Stimulated activated naive CD4-positive, alpha-beta T cell (primary cell): ENCODE results near the gene RNF121.

ENCODE experiments used
- DNase-seq, 6 experiments: peaks; one replicate each; lab custom pipeline; 2025; lab: John Stamatoyannopoulos, UW

The RNF121 gene

GRCh38 chr11:71934213-71934612, 5.4 kb downstream of the RNF121 start:
- no peak for DNase-seq

DNA sequence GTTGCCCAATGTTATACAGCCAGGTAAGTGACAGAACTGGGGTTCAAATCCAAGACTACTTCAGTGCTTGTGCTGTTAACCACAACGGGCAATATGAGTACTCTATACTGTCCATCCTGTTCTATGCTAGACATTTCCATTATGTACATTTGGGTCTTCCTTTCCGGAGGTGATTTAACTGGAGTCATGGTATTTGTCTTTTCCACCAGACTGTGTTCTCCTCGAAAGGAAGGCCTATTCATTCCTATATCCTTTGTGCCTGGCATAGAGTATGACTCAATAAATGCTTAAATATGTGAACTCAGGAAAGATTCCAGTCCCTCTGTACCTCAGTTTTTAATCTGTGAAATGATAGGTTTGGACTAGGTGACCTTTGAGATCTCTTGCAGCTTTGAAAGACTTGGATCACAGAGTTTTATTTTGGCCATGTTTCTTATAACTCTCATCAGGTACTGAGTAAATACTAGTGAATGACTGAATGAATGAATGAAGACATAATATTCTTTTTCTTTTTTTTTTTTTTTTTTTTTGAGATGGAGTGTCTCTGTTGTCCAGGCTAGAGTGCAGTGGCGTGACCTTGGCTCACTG, 6.6 kb downstream of the RNF121 start:
- no peak for DNase-seq

DNA sequence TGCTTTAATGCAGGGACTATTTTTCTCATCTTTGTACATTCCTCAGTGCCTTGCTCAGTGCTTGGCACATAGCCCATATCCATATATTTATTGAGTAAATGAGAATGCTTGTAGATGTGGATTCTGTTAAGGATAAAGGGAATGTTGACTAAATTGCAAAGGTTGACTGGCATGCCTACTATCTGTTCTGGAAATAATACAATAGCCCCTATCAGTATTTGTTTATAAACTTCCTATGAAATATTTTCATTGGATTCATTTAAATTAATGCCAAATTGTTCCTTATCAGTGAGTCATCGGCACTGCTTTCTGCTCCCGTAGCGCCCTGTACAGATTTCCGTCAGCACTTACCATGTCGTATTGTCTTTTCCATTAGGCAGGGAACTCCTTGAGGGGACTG, 8.0 kb downstream of the RNF121 start:
- DNase-seq, result no peak

- DNase-seq, result no peak
These were observed 9.0 kb downstream of the RNF121 start for GRCh38 chr11:71937826-71938225.

- DNase-seq, result no peak
These were observed 11.8 kb downstream of the RNF121 start for GRCh38 chr11:71940561-71941219.

- no peak for DNase-seq
These were observed 17.3 kb downstream of the RNF121 start for GRCh38 chr11:71946144-71946571.

- DNase-seq, result no peak
These were observed 18.7 kb downstream of the RNF121 start for GRCh38 chr11:71947498-71947897.

DNA sequence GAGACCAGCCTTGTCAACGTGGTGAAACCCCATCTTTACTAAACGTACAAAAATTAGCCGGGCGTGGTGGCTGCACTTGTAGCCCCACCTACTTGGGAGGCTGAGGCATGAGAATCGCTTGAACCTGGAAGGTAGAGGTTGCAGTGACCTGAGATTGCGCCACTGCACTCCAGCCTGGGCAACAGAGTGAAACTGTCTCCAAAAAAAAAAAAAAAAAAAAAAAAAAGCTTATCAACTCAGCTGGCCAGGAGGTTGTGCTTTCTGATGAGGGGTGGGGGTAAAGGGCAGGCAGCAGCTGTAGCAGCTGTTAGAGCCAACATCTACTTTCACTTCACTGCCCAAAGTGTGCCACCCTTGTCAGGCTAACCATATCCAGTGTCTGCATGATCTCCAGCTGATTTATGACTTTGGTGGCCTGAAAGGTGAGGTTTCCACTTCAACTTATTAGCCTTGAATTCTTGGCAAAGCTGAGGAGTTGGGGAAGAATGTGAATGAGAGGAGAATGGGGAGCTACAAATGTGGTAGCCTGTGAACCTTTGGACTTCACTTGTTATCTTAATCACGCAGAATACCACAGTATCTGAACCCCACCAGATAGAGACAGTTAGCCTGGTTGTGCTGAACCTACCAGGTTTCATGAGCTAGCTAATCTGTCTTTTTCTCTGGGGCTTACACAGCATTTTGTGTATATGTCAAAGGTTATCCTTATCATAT, 19.6 kb downstream of the RNF121 start:
- DNase-seq, result no peak

GRCh38 chr11:71949034-71949433, 20.2 kb downstream of the RNF121 start:
- DNase-seq, result no peak

DNA sequence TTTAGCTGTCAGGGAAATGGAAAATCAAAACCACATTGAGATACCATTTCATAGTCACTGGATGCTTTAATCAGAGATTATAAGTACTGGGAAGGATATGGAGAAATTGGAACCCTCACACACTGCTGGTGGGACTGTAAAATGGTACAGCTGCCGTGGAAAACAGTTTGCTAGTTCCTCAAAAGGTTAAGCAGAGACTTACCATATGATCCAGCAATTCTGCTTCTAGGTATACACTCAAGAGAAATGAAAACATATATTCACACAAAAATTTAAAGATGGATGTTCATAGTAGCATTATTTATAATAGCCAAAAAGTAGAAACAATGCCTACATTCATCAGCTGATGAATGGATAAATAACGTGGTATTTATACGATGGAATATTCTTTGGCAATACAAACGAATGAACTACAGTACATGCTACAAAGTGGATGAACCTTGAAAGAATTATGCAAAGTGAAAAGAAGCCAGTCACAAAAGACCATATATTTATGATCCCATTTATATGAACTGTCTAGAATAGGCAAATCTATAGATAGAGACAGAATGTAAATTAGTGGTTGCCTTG, 23.0 kb downstream of the RNF121 start:
- no peak for DNase-seq

- DNase-seq, result no peak
These were observed 27.1 kb downstream of the RNF121 start for GRCh38 chr11:71955898-71956456.

- DNase-seq, result no peak
These were observed 33.7 kb downstream of the RNF121 start for GRCh38 chr11:71962428-71963038.

DNA sequence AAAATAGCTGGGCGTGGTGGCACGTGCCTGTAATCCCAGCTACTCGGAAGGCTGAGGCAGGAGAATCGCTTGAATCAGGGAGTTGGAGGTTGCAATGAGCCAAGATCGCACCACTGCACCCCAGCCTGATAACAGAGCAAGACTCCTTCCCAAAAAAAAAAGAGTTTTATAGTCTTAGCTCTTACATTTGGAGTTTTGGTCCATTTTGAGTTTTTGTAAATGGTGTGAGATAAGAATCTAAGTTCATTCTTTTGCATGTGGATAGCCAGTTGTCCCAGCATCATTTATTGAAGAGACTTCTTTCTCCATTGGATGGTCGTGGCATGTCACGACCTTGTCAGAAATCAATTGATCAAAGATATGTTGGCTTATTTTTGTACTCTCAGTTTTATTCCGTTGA, 34.6 kb downstream of the RNF121 start:
- no peak for DNase-seq

DNA sequence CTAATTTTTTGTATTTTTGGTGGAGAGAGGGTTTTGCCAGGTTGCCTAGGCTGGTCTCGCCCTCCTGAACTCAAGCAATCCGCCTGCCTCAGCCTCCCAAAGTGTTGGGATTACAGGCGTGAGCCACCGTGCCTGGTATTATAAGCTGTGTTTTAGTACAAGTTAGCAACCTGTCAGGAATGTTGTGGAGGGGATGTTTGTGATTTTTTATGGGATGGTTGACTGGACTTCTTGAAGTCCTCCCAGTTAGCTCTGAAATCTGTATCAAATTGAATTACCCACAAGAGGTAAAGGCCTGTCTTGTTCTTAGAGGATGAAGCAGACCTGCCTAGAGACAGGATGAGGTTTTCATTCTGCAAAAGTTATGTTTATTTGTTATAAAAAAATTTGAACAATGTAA, 35.8 kb downstream of the RNF121 start:
- DNase-seq, result no peak

DNA sequence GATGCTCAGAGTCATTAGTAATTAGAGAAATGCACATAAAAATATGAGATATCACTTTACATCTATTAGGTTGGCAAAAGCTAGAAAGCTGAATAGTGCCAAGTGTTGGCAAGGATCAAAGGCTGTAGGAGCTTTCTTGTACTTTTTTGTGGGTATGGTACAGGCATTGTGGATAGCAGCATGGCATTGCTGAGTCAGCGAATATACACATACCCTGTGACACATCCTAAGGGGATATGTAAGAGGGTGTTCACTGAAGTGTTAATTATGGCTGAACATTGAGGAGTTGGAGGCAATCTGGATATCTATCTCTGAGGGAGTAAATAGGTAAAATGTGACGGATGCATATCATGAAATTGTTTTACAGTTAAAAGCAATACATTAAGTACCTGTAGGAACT, 42.8 kb downstream of the RNF121 start:
- DNase-seq, result no peak

- no peak for DNase-seq
These were observed 47.7 kb downstream of the RNF121 start for GRCh38 chr11:71976551-71976950.

- no peak for DNase-seq
These were observed 48.2 kb downstream of the RNF121 start for GRCh38 chr11:71977090-71977489.

- peak in 5 of 6 experiments; percentile 7 to 55 (median 47) for DNase-seq
These were observed 49.0 kb downstream of the RNF121 start for GRCh38 chr11:71977743-71978418.

DNA sequence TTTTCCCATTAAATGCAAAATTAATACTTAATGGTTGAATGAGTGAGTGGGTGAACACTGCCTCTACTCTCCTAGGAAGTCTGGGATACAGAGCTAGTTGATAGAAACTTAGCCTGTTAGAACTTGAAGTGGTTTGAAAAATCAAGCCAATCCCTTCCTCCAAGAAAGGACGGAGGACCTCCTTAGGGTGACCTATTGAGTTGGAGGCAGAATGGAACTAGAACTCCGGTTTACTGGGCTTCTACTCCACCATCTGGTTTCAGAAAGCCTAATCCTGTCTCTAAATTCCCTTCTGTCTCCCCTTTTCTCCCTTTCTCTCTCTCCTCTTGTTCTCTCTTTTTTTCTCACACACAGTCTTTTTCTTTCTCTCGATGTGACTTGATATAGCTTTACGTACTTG, 50.2 kb downstream of the RNF121 start:
- DNase-seq, result no peak

DNA sequence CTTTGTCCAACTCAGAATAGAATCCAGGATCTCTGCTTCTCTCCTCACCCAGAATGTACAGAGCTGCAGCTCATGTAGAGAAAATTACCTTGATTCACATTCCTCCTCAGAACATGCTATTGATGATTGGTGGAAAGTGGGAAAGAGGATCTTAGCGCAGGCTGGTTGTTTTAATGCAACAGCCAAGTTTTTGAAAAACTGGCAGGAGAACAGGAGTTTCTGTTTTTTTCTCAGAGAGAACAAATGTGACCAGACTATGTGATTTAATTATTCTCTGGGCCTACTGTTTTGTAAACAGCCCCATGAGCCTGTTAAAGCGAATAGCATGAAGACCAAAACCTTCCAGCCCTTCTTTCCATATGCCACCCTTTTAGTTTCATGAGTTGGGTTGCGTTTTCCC, 50.8 kb downstream of the RNF121 start:
- DNase-seq, result no peak

GRCh38 chr11:71986131-71986530, 57.3 kb downstream of the RNF121 start:
- DNase-seq, result no peak

DNA sequence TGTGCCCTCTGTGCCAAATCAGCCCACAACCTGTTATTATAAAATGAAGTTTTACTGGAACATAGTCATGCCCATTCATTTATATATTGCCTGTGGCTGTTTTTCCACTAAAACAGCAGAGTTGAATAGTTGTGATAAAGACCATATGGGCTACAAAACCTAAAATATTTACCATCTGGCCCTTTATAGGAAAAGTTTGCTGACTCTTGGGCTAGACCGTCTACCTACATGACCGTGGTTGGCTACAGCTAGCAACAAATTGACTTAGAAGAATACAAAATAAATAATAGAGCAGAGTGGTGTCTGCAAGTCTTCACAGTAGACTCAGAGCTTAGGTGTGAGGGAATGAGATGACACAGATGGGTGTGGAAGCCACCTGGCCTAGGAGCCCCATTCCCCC, 58.7 kb downstream of the RNF121 start:
- DNase-seq, result no peak
